Fibroblast of skin of right biceps (primary cell): ENCODE data around the gene PLEKHA1.

ENCODE experiments used
- DNase-seq: peaks from one replicate; pipeline ENCODE4 v3.0.0-alpha.2; 2013

Gene PLEKHA1

DNA sequence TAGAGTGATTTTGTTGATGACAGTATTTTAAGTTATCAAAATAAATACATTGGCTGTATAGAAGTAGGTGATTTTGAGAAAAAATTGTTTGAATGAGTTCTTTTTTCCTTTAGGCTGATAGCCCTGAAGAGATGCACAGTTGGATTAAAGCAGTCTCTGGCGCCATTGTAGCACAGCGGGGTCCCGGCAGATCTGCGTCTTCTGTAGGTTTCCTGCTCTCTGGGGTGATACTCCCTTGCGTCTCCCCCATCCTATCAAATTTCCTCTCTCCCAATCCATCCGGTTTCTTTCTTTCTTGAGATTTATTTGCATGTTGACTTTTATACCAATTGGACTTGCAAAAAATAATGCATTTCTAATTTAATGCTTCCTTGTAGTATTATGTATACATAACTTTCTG, 52.3 kb downstream of the PLEKHA1 start:
- no peak for DNase-seq

- DNase-seq, result no peak
Observed at GRCh38 chr10:122427280-122427679, 52.8 kb downstream of the PLEKHA1 start.

DNA sequence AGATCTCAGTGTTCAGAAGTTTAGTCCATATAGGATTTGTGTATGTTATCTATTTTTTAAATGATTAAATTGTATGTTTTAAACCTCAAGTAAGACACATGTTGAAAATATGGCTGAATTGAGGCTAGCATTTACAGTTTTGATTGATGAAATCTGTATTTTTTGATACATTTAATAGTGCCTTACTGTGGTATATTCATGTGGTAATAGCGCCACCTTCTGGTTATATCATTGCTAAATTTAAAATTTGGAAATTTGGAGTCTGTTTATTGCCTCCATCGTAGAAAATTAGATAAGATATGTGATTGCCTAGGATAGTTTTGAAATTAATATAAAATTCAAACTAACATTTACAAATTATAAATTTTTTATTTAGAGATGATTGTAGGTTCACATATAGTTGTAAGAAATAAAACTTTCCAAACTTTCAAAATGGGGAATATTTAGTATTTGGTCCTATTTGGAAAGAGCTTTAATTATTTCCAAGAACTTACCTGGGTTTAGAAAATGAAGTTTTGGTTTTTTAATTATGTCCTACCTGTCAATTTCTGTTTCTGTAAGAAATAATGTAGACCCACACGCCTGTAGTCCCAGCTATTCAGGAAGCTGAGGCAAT, 60.8 kb downstream of the PLEKHA1 start:
- DNase-seq, result peak; percentile 40

GRCh38 chr10:122441961-122442360, 67.5 kb downstream of the PLEKHA1 start:
- DNase-seq, result peak; percentile 62

GRCh38 chr10:122445469-122445868, 71.0 kb downstream of the PLEKHA1 start:
- peak; percentile 20 for DNase-seq

- DNase-seq, result no peak
Observed at GRCh38 chr10:122445904-122446303, 71.4 kb downstream of the PLEKHA1 start.

GRCh38 chr10:122446668-122447423, 72.3 kb downstream of the PLEKHA1 start:
- DNase-seq, result no peak

DNA sequence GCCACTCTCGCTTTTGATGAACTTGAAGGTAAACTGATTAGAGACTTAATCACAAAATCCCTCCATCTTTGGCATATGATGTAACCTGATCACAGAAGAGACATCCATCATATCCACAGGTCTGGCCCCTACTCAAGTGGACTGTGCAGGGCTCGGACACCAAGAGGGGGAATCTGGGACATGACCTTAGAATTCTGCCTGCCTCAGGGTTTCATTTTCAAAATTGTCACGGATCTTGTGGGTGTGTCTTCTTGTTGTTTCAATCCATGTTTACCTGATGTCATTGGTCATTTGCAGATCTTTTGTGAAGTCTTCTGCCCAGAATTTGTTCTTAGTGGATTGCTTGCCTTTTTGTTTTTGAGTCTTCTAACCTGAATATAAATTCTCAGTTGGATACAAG, 74.1 kb downstream of the PLEKHA1 start:
- no peak for DNase-seq

DNA sequence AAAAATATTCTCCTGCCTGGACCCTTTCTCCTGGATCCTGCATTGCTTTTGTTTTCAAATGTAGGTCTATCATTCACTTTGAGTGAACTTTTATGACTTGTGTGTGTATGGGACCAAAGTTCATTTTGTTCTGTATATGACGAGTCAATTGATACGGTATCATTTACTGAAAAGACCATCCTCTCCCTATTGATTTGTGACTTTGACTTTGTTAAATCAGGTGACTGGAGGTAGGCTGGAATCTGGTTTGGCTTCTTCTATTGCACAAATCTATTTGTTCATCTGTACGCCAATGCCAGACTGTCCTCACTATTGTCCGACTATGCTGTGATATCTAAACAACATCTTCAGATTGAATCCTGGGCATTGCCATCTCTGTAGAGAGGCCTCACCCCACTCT, 74.6 kb downstream of the PLEKHA1 start:
- DNase-seq, result no peak

DNA sequence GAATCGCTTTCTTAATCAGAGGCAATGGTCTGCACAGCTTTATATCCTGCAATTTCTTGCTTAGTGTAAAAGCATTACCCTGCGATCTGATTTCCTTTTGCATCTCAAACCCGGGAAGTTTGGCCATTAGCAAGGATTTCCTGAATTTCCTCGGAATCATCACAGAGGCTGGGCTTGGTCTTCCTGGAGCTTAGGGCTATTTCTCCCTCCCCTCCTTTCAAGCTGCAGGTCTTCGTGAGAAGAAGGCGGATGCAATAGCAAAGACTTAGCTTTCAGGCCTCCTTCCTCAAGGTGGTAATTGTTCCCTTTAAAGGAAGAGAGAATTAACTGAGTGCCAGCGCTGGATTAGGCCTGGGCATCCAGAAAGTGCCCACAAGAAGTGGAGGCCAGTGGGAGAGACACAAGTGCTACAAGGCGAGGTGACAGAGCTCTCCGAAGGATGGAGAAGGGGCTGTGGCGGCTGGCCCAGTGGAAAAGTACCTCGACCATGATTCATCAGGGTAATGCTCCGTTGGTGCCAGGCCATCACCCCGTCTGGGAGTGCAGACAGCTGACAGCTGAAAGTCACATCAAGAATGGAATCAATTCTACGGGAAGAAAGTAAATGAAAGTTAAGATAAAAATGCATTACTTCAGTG, 76.0 kb downstream of the PLEKHA1 start:
- no peak for DNase-seq

- DNase-seq, result peak; percentile 39
Observed at GRCh38 chr10:122454071-122454470, 79.6 kb downstream of the PLEKHA1 start.

DNA sequence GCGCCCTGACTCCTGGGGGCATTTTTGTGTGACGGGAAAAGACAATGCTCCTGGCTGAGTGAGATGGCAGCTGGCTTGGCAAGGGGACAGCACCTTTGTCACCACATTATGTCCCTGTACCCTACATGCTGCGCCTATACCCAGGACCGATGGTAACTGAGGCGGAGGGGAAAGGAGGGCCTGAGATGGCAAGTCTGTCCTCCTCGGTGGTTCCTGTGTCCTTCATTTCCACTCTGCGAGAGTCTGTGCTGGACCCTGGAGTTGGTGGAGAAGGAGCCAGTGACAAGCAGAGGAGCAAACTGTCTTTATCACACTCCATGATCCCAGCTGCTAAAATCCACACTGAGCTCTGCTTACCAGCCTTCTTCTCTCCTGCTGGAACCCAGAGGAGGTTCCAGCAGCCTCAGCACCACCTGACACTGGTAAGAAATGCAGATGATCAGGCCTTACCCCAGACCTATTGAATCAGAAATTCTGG, 80.1 kb downstream of the PLEKHA1 start, which contains the start of gene ARMS2:
TSS of gene ARMS2 (plus strand) at position 51 of the 478 bp plus-strand sequence. CDS start at position 126, 75 bp downstream.
- no peak for DNase-seq

GRCh38 chr10:122455376-122456079, 81.0 kb downstream of the PLEKHA1 start:
- DNase-seq, result no peak

DNA sequence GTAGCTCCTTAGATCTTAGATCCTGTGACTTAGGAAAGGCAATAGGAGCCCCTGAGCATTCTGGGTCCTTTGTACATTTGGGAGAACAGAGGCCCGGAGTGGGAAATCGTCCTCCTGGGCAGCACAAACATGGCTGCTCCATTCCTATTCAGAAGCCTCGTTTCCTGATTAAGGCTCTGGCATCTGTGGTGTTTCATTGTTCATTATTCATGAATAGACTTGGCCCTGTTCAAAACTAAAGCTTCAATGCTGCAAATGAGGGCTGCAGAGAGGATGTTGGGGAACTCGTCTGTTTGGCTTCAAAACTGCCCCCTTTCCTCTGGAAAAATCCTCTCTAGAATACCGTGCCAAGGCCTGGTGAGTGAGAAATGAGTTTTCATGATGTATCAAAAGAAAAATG, 83.4 kb downstream of the PLEKHA1 start:
- no peak for DNase-seq

DNA sequence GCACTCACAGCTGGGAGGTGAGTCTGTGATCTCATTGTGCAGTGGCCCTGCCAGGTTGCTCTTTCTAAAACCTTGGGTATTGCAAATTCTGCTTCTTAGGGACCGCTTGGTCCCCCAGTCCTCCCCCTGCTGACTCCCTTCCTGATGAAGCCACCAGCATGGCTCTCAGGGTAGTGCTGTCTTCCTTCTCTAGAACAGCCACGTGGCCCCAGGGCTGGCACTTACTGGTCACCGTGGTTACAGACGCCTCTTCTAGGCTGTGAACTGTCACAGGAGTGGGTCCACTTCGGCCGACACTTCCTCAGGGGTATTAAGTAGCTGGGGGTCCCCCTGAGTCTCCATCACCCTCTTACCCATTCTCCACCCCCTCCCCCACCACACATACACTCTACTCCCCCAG, 84.2 kb downstream of the PLEKHA1 start:
- no peak for DNase-seq

GRCh38 chr10:122459561-122460273, 85.2 kb downstream of the PLEKHA1 start:
- DNase-seq, result peak; percentile 77

GRCh38 chr10:122460891-122461293, 86.4 kb downstream of the PLEKHA1 start:
- DNase-seq, result no peak

GRCh38 chr10:122461367-122461728, 86.8 kb downstream of the PLEKHA1 start, which contains the start of gene HTRA1:
Gene HTRA1 (plus strand): TSS chr10:122461553. CDS start chr10:122461653, 100 bp downstream.
- DNase-seq, result peak; percentile 74

DNA sequence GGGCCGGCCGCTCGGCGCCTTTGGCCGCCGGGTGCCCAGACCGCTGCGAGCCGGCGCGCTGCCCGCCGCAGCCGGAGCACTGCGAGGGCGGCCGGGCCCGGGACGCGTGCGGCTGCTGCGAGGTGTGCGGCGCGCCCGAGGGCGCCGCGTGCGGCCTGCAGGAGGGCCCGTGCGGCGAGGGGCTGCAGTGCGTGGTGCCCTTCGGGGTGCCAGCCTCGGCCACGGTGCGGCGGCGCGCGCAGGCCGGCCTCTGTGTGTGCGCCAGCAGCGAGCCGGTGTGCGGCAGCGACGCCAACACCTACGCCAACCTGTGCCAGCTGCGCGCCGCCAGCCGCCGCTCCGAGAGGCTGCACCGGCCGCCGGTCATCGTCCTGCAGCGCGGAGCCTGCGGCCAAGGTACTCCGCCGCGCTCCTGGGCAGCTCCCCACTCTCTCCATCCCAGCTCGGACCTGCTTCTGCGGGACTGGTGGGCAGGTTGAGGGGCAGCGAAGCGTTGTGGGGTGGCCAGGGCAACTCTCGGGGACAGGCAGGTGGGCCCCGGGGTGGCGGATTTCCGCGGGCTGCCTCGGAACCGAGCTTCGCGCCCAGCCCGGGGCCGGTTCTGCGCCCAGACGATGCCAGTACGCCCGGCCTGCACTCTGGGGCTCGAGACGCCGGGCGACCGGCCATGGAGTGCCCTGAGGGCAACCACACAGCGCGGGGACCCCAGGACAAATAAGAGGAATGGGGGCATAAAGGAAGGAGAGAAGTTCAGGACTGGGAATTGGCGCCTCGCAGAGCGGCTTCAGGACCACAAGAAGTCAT, 87.4 kb downstream of the PLEKHA1 start:
- DNase-seq, result no peak

- peak; percentile 44 for DNase-seq
Observed at GRCh38 chr10:122462533-122463465, 88.3 kb downstream of the PLEKHA1 start.
